ENCODE data around the gene EFHD2.

DNA sequence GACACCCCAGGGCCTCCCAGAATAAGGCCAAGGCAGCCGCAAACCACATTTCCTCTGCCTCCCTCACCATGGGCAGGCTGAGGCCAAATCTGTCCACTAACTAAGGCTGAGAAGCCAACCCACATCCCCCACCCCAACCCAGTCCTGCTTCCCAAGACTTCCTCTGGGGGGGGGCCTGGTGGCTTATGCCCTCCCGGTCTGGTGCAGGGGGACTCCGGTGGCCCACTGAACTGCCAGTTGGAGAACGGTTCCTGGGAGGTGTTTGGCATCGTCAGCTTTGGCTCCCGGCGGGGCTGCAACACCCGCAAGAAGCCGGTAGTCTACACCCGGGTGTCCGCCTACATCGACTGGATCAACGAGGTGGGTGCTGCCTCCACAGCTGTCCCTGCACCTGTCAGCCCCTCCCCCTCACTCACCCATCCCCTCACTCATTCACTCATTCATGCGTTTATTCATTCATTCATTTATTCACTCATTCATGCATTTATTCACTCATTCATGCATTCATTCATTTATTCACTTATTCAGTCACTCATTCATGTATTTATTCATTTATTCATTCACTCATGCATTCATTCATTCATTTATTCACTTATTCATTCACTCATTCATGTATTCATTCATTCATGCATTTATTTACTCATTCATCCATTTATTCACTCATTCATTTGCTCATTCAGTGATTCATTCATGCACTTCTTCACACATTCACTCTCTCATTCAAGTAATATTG is 35.9 kb downstream of the EFHD2 start:
- TF ChIP-seq, protein P1, sequence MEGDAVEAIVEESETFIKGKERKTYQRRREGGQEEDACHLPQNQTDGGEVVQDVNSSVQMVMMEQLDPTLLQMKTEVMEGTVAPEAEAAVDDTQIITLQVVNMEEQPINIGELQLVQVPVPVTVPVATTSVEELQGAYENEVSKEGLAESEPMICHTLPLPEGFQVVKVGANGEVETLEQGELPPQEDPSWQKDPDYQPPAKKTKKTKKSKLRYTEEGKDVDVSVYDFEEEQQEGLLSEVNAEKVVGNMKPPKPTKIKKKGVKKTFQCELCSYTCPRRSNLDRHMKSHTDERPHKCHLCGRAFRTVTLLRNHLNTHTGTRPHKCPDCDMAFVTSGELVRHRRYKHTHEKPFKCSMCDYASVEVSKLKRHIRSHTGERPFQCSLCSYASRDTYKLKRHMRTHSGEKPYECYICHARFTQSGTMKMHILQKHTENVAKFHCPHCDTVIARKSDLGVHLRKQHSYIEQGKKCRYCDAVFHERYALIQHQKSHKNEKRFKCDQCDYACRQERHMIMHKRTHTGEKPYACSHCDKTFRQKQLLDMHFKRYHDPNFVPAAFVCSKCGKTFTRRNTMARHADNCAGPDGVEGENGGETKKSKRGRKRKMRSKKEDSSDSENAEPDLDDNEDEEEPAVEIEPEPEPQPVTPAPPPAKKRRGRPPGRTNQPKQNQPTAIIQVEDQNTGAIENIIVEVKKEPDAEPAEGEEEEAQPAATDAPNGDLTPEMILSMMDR (IDR thresholded peaks at IDR 0.05) = no peak
- TF ChIP-seq, protein P2, sequence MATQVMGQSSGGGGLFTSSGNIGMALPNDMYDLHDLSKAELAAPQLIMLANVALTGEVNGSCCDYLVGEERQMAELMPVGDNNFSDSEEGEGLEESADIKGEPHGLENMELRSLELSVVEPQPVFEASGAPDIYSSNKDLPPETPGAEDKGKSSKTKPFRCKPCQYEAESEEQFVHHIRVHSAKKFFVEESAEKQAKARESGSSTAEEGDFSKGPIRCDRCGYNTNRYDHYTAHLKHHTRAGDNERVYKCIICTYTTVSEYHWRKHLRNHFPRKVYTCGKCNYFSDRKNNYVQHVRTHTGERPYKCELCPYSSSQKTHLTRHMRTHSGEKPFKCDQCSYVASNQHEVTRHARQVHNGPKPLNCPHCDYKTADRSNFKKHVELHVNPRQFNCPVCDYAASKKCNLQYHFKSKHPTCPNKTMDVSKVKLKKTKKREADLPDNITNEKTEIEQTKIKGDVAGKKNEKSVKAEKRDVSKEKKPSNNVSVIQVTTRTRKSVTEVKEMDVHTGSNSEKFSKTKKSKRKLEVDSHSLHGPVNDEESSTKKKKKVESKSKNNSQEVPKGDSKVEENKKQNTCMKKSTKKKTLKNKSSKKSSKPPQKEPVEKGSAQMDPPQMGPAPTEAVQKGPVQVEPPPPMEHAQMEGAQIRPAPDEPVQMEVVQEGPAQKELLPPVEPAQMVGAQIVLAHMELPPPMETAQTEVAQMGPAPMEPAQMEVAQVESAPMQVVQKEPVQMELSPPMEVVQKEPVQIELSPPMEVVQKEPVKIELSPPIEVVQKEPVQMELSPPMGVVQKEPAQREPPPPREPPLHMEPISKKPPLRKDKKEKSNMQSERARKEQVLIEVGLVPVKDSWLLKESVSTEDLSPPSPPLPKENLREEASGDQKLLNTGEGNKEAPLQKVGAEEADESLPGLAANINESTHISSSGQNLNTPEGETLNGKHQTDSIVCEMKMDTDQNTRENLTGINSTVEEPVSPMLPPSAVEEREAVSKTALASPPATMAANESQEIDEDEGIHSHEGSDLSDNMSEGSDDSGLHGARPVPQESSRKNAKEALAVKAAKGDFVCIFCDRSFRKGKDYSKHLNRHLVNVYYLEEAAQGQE (IDR thresholded peaks at IDR 0.05; ENCODE audit: insufficient read depth in 1 of 2, low read depth in 2 of 2, low read length in 1 of 2) = no peak
